Body of pancreas (tissue), 4 donors: Measurements from ENCODE around the gene QSOX1. TPM values are rescaled to one million over a fixed set of nuclear protein-coding genes. Genes with fewer than 3 reads are reported as not detected.

ENCODE experiments used
- ATAC-seq: fragments of 150-250 bp; one replicate; pipeline ENCODE4 v1.9.1; 2016
- DNase-seq, 4 donors: peaks; one replicate each; pipeline ENCODE4 v3.0.0-alpha.2; 2019
- H3K27ac ChIP-seq, 4 donors: fragments of 200-600 bp; sonication (generic); 1 replicate in 3 of 4; 2 replicates in 1 of 4; pipeline versions ENCODE4 v1.5.1 to v1.6.1; 2016 to 2019; ENCODE audit warnings: mild to moderate bottlenecking in 1 of 4, mixed read lengths in 1 of 4, moderate library complexity in 1 of 4
- H3K27me3 ChIP-seq, 2 donors: fragments of 200-600 bp; sonication (generic); one replicate each; pipeline ENCODE4 v1.6.0; 2016; ENCODE audit warnings: mild to moderate bottlenecking in 1 of 2
- H3K36me3 ChIP-seq, 2 donors: fragments of 200-600 bp; sonication (generic); replicated peaks in 1 of 2; 2 replicates each; pipeline ENCODE4 v1.5.1; 2016; ENCODE audit warnings: low read depth in 2 of 2; ENCODE audit not compliant: insufficient read depth in 1 of 2
- H3K4me1 ChIP-seq: fragments of 200-600 bp; sonication (generic); one replicate; pipeline ENCODE4 v1.6.0; 2016
- H3K4me3 ChIP-seq, 2 donors: fragments of 200-600 bp; sonication (generic); 1 replicate in 1 of 2; 2 replicates in 1 of 2; pipeline ENCODE4 v1.5.1; 2016 to 2019
- H3K9me3 ChIP-seq, 3 donors: fragments of 200-600 bp; sonication (generic); 1 replicate in 2 of 3; 2 replicates in 1 of 3; pipeline ENCODE4 v1.5.1; 2016
- CTCF ChIP-seq, 7 experiments: fragments of 450-650 bp in 4 of 7; fragments of 200-600 bp in 3 of 7; sonication (generic) in 3 of 7; IDR thresholded peaks; one replicate each; pipeline ENCODE4 v1.5.1; 2016 to 2019; ENCODE audit warnings: antibody characterized with exemption in 7 of 7
- POLR2A ChIP-seq, 3 donors: fragments of 450-650 bp; IDR thresholded peaks; one replicate each; pipeline ENCODE4 v1.6.1; 2016; ENCODE audit warnings: antibody characterized with exemption in 3 of 3, mild to moderate bottlenecking in 2 of 3
- WGBS, 2 donors: methylation state at CpG; one replicate each; pipeline ENCODE4 v1.1.5; 2017; 5-methylcytosine and 5-hydroxymethylcytosine counted together
- intact Hi-C: fragments of 100-400 bp; cut with DNase I; formaldehyde crosslinking; loops from one replicate; pipeline ENCODE4 v1.15.1; 2023
- total RNA-seq, 2 donors: library from RNA; depleted of rRNA; stranded (reverse); fragments of >200 nt; gene quantifications; one replicate each; pipeline ENCODE4 v1.1.0, GENCODE V29; 2016

QSOX1 gene
- total RNA-seq, 2 donors from 2014 or later = 61.5 to 192 TPM

- H3K36me3 ChIP-seq = no peaks in the 10 kb centered on the region
- peak overlapping the region in 1 of 2 donors; percentile 14 for H3K4me3 ChIP-seq
- H3K27me3 ChIP-seq = peaks cover 0 to 70% of the 10 kb centered on the region in 2 donors
- intact Hi-C loops = no loop called here
- WGBS, 2 donors = 1% methylated on average over 27 to 57 of the region's 65 CpGs
- no peak for TF ChIP-seq POLR2A (IDR thresholded peaks at IDR 0.05)
- no peak for TF ChIP-seq CTCF (IDR thresholded peaks at IDR 0.05)
- H3K27ac ChIP-seq = no peak overlapping the region
- H3K9me3 ChIP-seq = no peaks in the 10 kb centered on the region
- DNase-seq = no peak
- peaks cover 59% of the 10 kb centered on the region for H3K4me1 ChIP-seq
- peak; percentile 19 for ATAC-seq
Measured at GRCh38 chr1:180230791-180231505, 76.3 kb downstream of the QSOX1 start.

DNA sequence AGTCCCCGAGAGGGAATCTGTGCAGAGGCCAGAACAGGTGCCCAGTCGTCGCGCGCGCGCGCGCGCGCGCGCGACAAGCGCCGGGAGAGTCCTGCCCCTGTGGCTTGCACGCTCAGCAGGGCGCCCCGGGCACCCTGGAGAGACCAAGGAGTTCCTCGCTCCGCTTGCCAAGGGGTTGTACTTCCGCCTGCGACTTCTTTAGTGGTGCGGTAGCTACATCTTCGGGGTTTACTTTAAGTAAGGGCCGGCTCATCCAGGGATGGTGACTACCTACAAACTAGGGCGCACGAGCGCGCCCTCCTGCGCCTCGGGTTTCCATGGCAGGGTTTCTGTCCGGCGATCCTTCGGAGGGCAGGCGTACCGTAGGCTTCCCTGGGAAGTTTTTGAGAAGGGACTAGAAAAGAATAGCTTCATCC, 76.8 kb downstream of the QSOX1 start:
- H3K4me1 ChIP-seq = peaks cover 65% of the 10 kb centered on the region
- H3K27ac ChIP-seq = no peak overlapping the region
- peak; percentile 8 for ATAC-seq
- TF ChIP-seq CTCF (IDR thresholded peaks at IDR 0.05) = no peak
- TF ChIP-seq POLR2A (IDR thresholded peaks at IDR 0.05) = no peak
- intact Hi-C loops = no loop called here
- no peaks in the 10 kb centered on the region for H3K9me3 ChIP-seq
- peak in 2 of 4 donors; percentile 26 to 42 for DNase-seq
- no peak overlapping the region for H3K4me3 ChIP-seq
- H3K27me3 ChIP-seq = peaks cover 0 to 75% of the 10 kb centered on the region in 2 donors
- 0 to 1% methylated on average over 7 to 37 of the region's 37 CpGs for WGBS, 2 donors
- H3K36me3 ChIP-seq = no peaks in the 10 kb centered on the region

DNA sequence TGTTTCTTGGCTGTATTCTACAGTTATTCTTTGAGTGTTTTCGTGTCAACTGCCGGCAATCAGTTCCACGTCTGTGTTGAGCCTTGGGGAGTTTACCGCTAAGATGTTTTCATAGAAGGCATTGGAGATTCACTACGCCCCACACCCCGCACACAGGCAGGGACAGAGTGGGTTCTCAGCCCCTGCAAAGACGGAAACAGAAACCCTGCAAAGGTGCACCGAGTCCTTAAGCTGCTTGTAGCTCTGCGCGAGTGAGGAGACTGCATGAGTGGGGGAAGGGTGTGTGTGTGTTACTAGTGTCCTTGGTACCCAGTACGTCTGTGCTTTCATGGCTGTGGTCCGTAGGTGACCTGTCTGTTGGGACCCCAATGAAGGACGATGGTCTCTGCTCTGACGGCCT, 77.3 kb downstream of the QSOX1 start:
- Histone ChIP-seq H3K9me3 (no peaks in the 10 kb centered on the region), H3K27me3 (peaks cover 0 to 80% of the 10 kb centered on the region in 2 donors), H3K4me1 (peaks cover 65% of the 10 kb centered on the region), H3K27ac (no peak overlapping the region), H3K4me3 (no peak overlapping the region), H3K36me3 (no peaks in the 10 kb centered on the region)
- no peak for TF ChIP-seq POLR2A (IDR thresholded peaks at IDR 0.05)
- TF ChIP-seq CTCF (IDR thresholded peaks at IDR 0.05) = no peak
- no peak for ATAC-seq
- DNase-seq = no peak
- intact Hi-C loops = no loop called here
- 4 to 6% methylated on average over 14 of the region's 14 CpGs for WGBS, 2 donors

GRCh38 chr1:180232521-180233043, 77.9 kb downstream of the QSOX1 start:
- ATAC-seq (no peak), DNase-seq (no peak)
- Histone ChIP-seq H3K4me3 (no peak overlapping the region), H3K4me1 (peaks cover 65% of the 10 kb centered on the region), H3K9me3 (no peaks in the 10 kb centered on the region), H3K36me3 (no peaks in the 10 kb centered on the region), H3K27me3 (peaks cover 0 to 85% of the 10 kb centered on the region in 2 donors), H3K27ac (no peak overlapping the region)
- WGBS, 2 donors = 14 to 19% methylated on average over 6 to 11 of the region's 11 CpGs
- TF ChIP-seq CTCF (IDR thresholded peaks at IDR 0.05) (no peak), POLR2A (IDR thresholded peaks at IDR 0.05) (no peak)
- intact Hi-C loops = no loop called here
